ENCODE measurements around the gene WWOX. TPM values are rescaled to one million over a fixed set of nuclear protein-coding genes. Genes with fewer than 3 reads are reported as not detected.

The WWOX gene
- total and polyA plus RNA-seq, 10 donors: 5.9 to 90.3 (median 26.4) TPM

GRCh38 chr16:78450255-78450654 is 350.8 kb downstream of the WWOX start:
- Histone ChIP-seq H3K27ac (no peak overlapping the region), H3K4me1 (no peaks in the 10 kb centered on the region), H3K27me3 (replicated peaks in 1 of 7) (no peaks in the 10 kb centered on the region), H3K9me3 (no peaks in the 10 kb centered on the region), H3K4me3 (no peak overlapping the region), H3K36me3 (no peaks in the 10 kb centered on the region)
- 81 to 89% (median 84%) methylated on average over 2 of the region's 2 CpGs for WGBS, 5 donors
- no peak for DNase-seq
- intact Hi-C loops (cut with DNase I; ENCODE audit: low total_unique reads): no loop called here
- TF ChIP-seq CTCF (IDR thresholded peaks at IDR 0.05 in 8 of 11, conservative IDR thresholded peaks at IDR 0.05 in 3 of 11): no peak
- TF ChIP-seq POLR2A (IDR thresholded peaks at IDR 0.05): no peak
- TF ChIP-seq POLR2AphosphoS5 (IDR thresholded peaks at IDR 0.05): no peak

GRCh38 chr16:78452025-78452555 is 352.6 kb downstream of the WWOX start:
- intact Hi-C loops (cut with DNase I; ENCODE audit: low total_unique reads): no loop called here
- Histone ChIP-seq H3K27ac (no peak overlapping the region), H3K4me3 (no peak overlapping the region), H3K27me3 (replicated peaks in 1 of 7) (no peaks in the 10 kb centered on the region), H3K4me1 (no peaks in the 10 kb centered on the region), H3K36me3 (no peaks in the 10 kb centered on the region), H3K9me3 (no peaks in the 10 kb centered on the region)
- TF ChIP-seq POLR2A (IDR thresholded peaks at IDR 0.05): no peak
- no peak for TF ChIP-seq CTCF (IDR thresholded peaks at IDR 0.05 in 8 of 11, conservative IDR thresholded peaks at IDR 0.05 in 3 of 11)
- no peak for DNase-seq
- 93 to 96% (median 95%) methylated on average over 5 of the region's 5 CpGs for WGBS, 5 donors

GRCh38 chr16:78455861-78456260 is 356.4 kb downstream of the WWOX start:
- no peak for DNase-seq
- no peaks in the 10 kb centered on the region for H3K9me3 ChIP-seq
- intact Hi-C loops (cut with DNase I; ENCODE audit: low total_unique reads): no loop called here
- TF ChIP-seq POLR2AphosphoS5 (IDR thresholded peaks at IDR 0.05) (no peak), CTCF (IDR thresholded peaks at IDR 0.05 in 8 of 11, conservative IDR thresholded peaks at IDR 0.05 in 3 of 11) (no peak), POLR2A (IDR thresholded peaks at IDR 0.05) (no peak)
- H3K4me1 ChIP-seq: no peaks in the 10 kb centered on the region
- H3K27me3 ChIP-seq (replicated peaks in 1 of 7): no peaks in the 10 kb centered on the region
- 88 to 93% (median 92%) methylated on average over 4 of the region's 4 CpGs for WGBS, 5 donors
- H3K4me3 ChIP-seq: no peak overlapping the region
- no peaks in the 10 kb centered on the region for H3K36me3 ChIP-seq
- no peak overlapping the region for H3K27ac ChIP-seq

GRCh38 chr16:78458588-78458987 is 359.1 kb downstream of the WWOX start:
- no peaks in the 10 kb centered on the region for H3K27me3 ChIP-seq (replicated peaks in 1 of 7)
- no peak overlapping the region for H3K27ac ChIP-seq
- H3K9me3 ChIP-seq: no peaks in the 10 kb centered on the region
- no peaks in the 10 kb centered on the region for H3K36me3 ChIP-seq
- TF ChIP-seq POLR2A (IDR thresholded peaks at IDR 0.05) (no peak), CTCF (IDR thresholded peaks at IDR 0.05 in 8 of 11, conservative IDR thresholded peaks at IDR 0.05 in 3 of 11) (no peak), POLR2AphosphoS5 (IDR thresholded peaks at IDR 0.05) (no peak)
- no peak for DNase-seq
- intact Hi-C loops (cut with DNase I; ENCODE audit: low total_unique reads): no loop called here
- WGBS, 5 donors: 90 to 97% (median 95%) methylated on average over 2 of the region's 2 CpGs
- H3K4me3 ChIP-seq: no peak overlapping the region
- no peaks in the 10 kb centered on the region for H3K4me1 ChIP-seq
